ENCODE results near the gene COX6B1. TPM values are rescaled to one million over a fixed set of nuclear protein-coding genes. Genes with fewer than 3 reads are reported as not detected.

Gene COX6B1
- polyA plus RNA-seq, 1 donor from 2014 or later, result 1,013 TPM

- TF ChIP-seq EP300 (conservative IDR thresholded peaks at IDR 0.05; ENCODE audit: poor library complexity, severe bottlenecking) (no peak), CTCF (IDR thresholded peaks at IDR 0.05; ENCODE audit: poor library complexity, severe bottlenecking) (no peak), RAD21 (conservative IDR thresholded peaks at IDR 0.05) (no peak), EZH2 (IDR thresholded peaks at IDR 0.05; ENCODE audit: borderline replicate concordance, insufficient read depth, low read length, poor library complexity, severe bottlenecking) (no peak), MXI1 (conservative IDR thresholded peaks at IDR 0.05; ENCODE audit: poor library complexity, severe bottlenecking) (no peak), REST (IDR thresholded peaks at IDR 0.05; ENCODE audit: borderline replicate concordance) (no peak), POLR2AphosphoS5 (IDR thresholded peaks at IDR 0.05) (no peak), TAF1 (IDR thresholded peaks at IDR 0.05; ENCODE audit: low read depth) (no peak), SMC3 (conservative IDR thresholded peaks at IDR 0.05; ENCODE audit: poor library complexity) (no peak)
- Histone ChIP-seq H3K9me2 (ENCODE audit: insufficient read depth, low read length) (no peaks in the 10 kb centered on the region), H3K27me3 (ENCODE audit: insufficient read depth, low read depth, low read length) (no peaks in the 10 kb centered on the region), H3K36me3 (ENCODE audit: insufficient read depth, low read length) (no peaks in the 10 kb centered on the region), H3K4me2 (ENCODE audit: low read length) (no peak within 1 kb of the TSS), H3K27ac (ENCODE audit: low read length) (no peak within 1 kb of the TSS), H4K20me1 (ENCODE audit: insufficient read depth) (no peaks in the 10 kb centered on the region), H3K9ac (ENCODE audit: low read length) (no peak within 1 kb of the TSS), H3F3A (ENCODE audit: insufficient read depth, low read length, poor library complexity, severe bottlenecking) (no peaks in the 10 kb centered on the region), H2AFZ (ENCODE audit: low read depth, low read length) (no peak within 1 kb of the TSS), H3K79me2 (replicated peaks; ENCODE audit: insufficient read depth, low read length) (no peaks in the 10 kb centered on the region), H3K9me3 (ENCODE audit: low read length) (no peaks in the 10 kb centered on the region), H3K4me3 (ENCODE audit: low read length) (no peak within 1 kb of the TSS)
These were observed 56.1 kb downstream of the COX6B1 start, which contains the start of gene ZBTB32 for GRCh38 chr19:35704218-35704617. TSS of gene ZBTB32 (plus strand) at chr19:35704558. CDS start at chr19:35714627, 10,069 bp downstream.

Other genes with a start within 250 kb of the COX6B1 start
- not detected in 2 replicates for gene FFAR2, start 200.1 kb upstream of the COX6B1 start, polyA plus RNA-seq
- gene KRTDAP, start 157.9 kb upstream of the COX6B1 start, polyA plus RNA-seq, result not detected in 2 replicates
- gene DMKN, start 134.7 kb upstream of the COX6B1 start, polyA plus RNA-seq, result not detected in 2 replicates
- gene SBSN, start 120.0 kb upstream of the COX6B1 start, polyA plus RNA-seq, result not detected in 2 replicates
- not detected in 2 replicates for gene GAPDHS, start 114.9 kb upstream of the COX6B1 start, polyA plus RNA-seq
- 106 and 108 TPM in 2 replicates for gene TMEM147, start 102.7 kb upstream of the COX6B1 start, polyA plus RNA-seq
- gene ATP4A, start 84.7 kb upstream of the COX6B1 start, polyA plus RNA-seq, result 0.34 TPM in 1 of 2 replicates, not detected in the other
- gene PMIS2, start 62.1 kb upstream of the COX6B1 start, polyA plus RNA-seq, result not detected in 2 replicates
- gene HAUS5, start 35.6 kb upstream of the COX6B1 start, polyA plus RNA-seq, result 13.1 and 14.4 TPM in 2 replicates
- gene RBM42, start 19.3 kb upstream of the COX6B1 start, polyA plus RNA-seq, result 58.5 and 73.5 TPM in 2 replicates
- 0.58 TPM in 1 of 2 replicates, not detected in the other for gene ETV2, start 6.6 kb upstream of the COX6B1 start, polyA plus RNA-seq
- 0.26 TPM in 1 of 2 replicates, not detected in the other for gene UPK1A, start 18.2 kb downstream of the COX6B1 start, polyA plus RNA-seq
- gene ZBTB32, start 56.2 kb downstream of the COX6B1 start, polyA plus RNA-seq, result not detected in 2 replicates
- gene KMT2B, start 69.7 kb downstream of the COX6B1 start, polyA plus RNA-seq, result 9.0 and 15.8 TPM in 2 replicates
- gene IGFLR1, start 94.1 kb downstream of the COX6B1 start, polyA plus RNA-seq, result 4.6 and 7.2 TPM in 2 replicates
- 54.7 and 57.0 TPM in 2 replicates for gene U2AF1L4, start 97.1 kb downstream of the COX6B1 start, polyA plus RNA-seq
- gene PSENEN, start 97.3 kb downstream of the COX6B1 start, polyA plus RNA-seq, result 46.2 and 46.7 TPM in 2 replicates
- 25.7 and 37.2 TPM in 2 replicates for gene LIN37, start 100.3 kb downstream of the COX6B1 start, polyA plus RNA-seq
- not detected in 2 replicates for gene HSPB6, start 108.7 kb downstream of the COX6B1 start, polyA plus RNA-seq
- gene PROSER3, start 109.9 kb downstream of the COX6B1 start, polyA plus RNA-seq, result 1.2 and 1.5 TPM in 2 replicates
- gene ARHGAP33, start 127.2 kb downstream of the COX6B1 start, polyA plus RNA-seq, result 20.5 and 46.0 TPM in 2 replicates
- gene PRODH2, start 164.5 kb downstream of the COX6B1 start, polyA plus RNA-seq, result not detected in 2 replicates
- 0.05 and 2.8 TPM in 2 replicates for gene NPHS1, start 204.2 kb downstream of the COX6B1 start, polyA plus RNA-seq
- gene KIRREL2, start 208.6 kb downstream of the COX6B1 start, polyA plus RNA-seq, result 0.79 and 2.1 TPM in 2 replicates
- 390 and 407 TPM in 2 replicates for gene APLP1, start 220.3 kb downstream of the COX6B1 start, polyA plus RNA-seq